Neuronal stem cell (in vitro differentiated cells): ENCODE data around the gene LNX1.

ENCODE experiments used
- DNase-seq: peaks from one replicate; pipeline ENCODE4 v3.0.0-alpha.2; 2013; ENCODE audit warnings: low spot score
- H2AFZ ChIP-seq: one replicate; pipeline ENCODE4 v1.6.1; 2013; ENCODE audit warnings: mild to moderate bottlenecking, low read length, inconsistent platforms
- H2AK5ac ChIP-seq: 2 replicates; pipeline ENCODE4 v1.6.1; 2013; ENCODE audit warnings: low read depth, mild to moderate bottlenecking, inconsistent platforms, low read length, moderate library complexity, mixed read lengths
- H2BK120ac ChIP-seq: 2 replicates; pipeline ENCODE4 v1.6.1; 2013; ENCODE audit warnings: low read depth, mild to moderate bottlenecking, inconsistent platforms, low read length, moderate library complexity, mixed read lengths
- H2BK12ac ChIP-seq: one replicate; pipeline ENCODE4 v1.6.1; 2013; ENCODE audit warnings: low read length, inconsistent platforms
- H2BK15ac ChIP-seq: 2 replicates; pipeline ENCODE4 v1.6.1; 2013; ENCODE audit warnings: mild to moderate bottlenecking, low read length, inconsistent platforms, mixed read lengths
- H2BK5ac ChIP-seq: one replicate; pipeline ENCODE4 v1.6.1; 2013; ENCODE audit warnings: inconsistent platforms, mild to moderate bottlenecking, low read length, moderate library complexity
- H3K14ac ChIP-seq: one replicate; pipeline ENCODE4 v1.6.1; 2013; ENCODE audit warnings: low read length, inconsistent platforms
- H3K18ac ChIP-seq: 2 replicates; pipeline ENCODE4 v1.6.1; 2013; ENCODE audit warnings: low read length, inconsistent platforms
- H3K23ac ChIP-seq: 2 replicates; pipeline ENCODE4 v1.6.1; 2013; ENCODE audit warnings: low read depth, mild to moderate bottlenecking, mixed read lengths, low read length, inconsistent platforms; ENCODE audit not compliant: poor library complexity
- H3K27ac ChIP-seq: replicated peaks from 3 replicates; pipeline ENCODE4 v1.5.1; 2013; ENCODE audit warnings: low read length, inconsistent platforms
- H3K27me3 ChIP-seq, 3 experiments: 2 replicates each; pipeline ENCODE4 v1.6.1; 2013; ENCODE audit warnings: low read length in 3 of 3, mild to moderate bottlenecking in 2 of 3, inconsistent platforms in 1 of 3, low read depth in 1 of 3, mixed read lengths in 1 of 3, moderate library complexity in 1 of 3; ENCODE audit not compliant: control insufficient read depth in 3 of 3, insufficient read depth in 3 of 3
- H3K36me3 ChIP-seq, 2 donors: replicated peaks in 1 of 2; 2 replicates each; pipeline ENCODE4 v1.6.1; 2013; ENCODE audit warnings: low read length in 2 of 2; ENCODE audit not compliant: control insufficient read depth in 2 of 2, insufficient read depth in 2 of 2
- H3K4ac ChIP-seq: 2 replicates; pipeline ENCODE4 v1.6.1; 2013; ENCODE audit warnings: inconsistent platforms, mild to moderate bottlenecking, low read length, moderate library complexity
- H3K4me1 ChIP-seq, 2 donors: 1 replicate in 1 of 2; 2 replicates in 1 of 2; pipeline ENCODE4 v1.6.1; 2013; ENCODE audit warnings: low read length in 2 of 2, low read depth in 1 of 2; ENCODE audit not compliant: control insufficient read depth in 2 of 2, insufficient read depth in 1 of 2
- H3K4me2 ChIP-seq: one replicate; pipeline ENCODE4 v1.6.1; 2013; ENCODE audit warnings: mild to moderate bottlenecking, low read length, inconsistent platforms; ENCODE audit not compliant: insufficient read depth, poor library complexity, severe bottlenecking
- H3K4me3 ChIP-seq, 2 donors: 2 replicates each; pipeline ENCODE4 v1.5.1; 2013; ENCODE audit warnings: low read length in 2 of 2, mild to moderate bottlenecking in 2 of 2, inconsistent platforms in 1 of 2, moderate library complexity in 1 of 2
- H3K79me1 ChIP-seq: one replicate; pipeline ENCODE4 v1.6.1; 2013; ENCODE audit warnings: low read depth, mild to moderate bottlenecking, inconsistent platforms, low read length, moderate library complexity
- H3K9ac ChIP-seq: one replicate; pipeline ENCODE4 v1.6.1; 2013; ENCODE audit warnings: mild to moderate bottlenecking, low read depth, low read length, inconsistent platforms; ENCODE audit not compliant: poor library complexity
- H3K9me3 ChIP-seq, 2 donors: replicated peaks in 1 of 2; 2 replicates each; pipeline versions ENCODE3 to v1.6.1; 2013; ENCODE audit warnings: low read length in 2 of 2, mild to moderate bottlenecking in 2 of 2, inconsistent platforms in 1 of 2, low read depth in 1 of 2, mixed read lengths in 1 of 2, moderate library complexity in 1 of 2; ENCODE audit not compliant: control insufficient read depth in 2 of 2, insufficient read depth in 1 of 2
- H4K8ac ChIP-seq: one replicate; pipeline ENCODE4 v1.6.1; 2013; ENCODE audit warnings: low read depth, mild to moderate bottlenecking, inconsistent platforms, low read length, moderate library complexity
- H4K91ac ChIP-seq: one replicate; pipeline ENCODE4 v1.6.1; 2013; ENCODE audit warnings: low read length, low read depth, mild to moderate bottlenecking, inconsistent platforms; ENCODE audit not compliant: poor library complexity
- WGBS, 2 donors: extraction: QIAGEN DNeasy Blood & Tissue Kit; methylation state at CpG; one replicate each; pipeline ENCODE4 v1.1.7; 2013; ENCODE audit warnings: missing lambda C conversion rate in 2 of 2, mixed read lengths in 1 of 2; ENCODE audit not compliant: insufficient read length in 2 of 2, insufficient replicate concordance in 1 of 2; ENCODE audit errors: extremely low coverage in 2 of 2; 5-methylcytosine and 5-hydroxymethylcytosine counted together

LNX1 gene

DNA sequence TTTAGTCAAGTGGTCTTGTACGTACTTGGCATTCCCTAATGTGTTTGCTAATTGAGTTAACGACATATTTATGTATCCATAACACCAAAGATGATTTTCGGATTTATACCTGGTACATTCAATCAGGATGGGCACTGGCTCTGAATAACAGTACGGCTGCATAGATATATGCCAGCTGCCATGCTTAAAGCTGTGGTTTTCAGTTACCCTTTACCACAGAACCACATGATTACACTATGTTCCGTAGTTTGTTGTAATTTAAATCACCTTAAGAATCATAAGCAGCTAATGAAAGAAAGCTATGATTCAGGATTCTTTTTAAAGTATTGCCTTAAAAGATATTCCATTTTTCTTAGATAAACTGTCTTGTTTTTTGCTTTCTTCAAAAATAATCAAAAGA is 160.2 kb downstream of the LNX1 start:
- H3K9me3 ChIP-seq: no peaks in the 10 kb centered on the region
- no peak overlapping the region for H2AFZ ChIP-seq
- DNase-seq: no peak
- H3K14ac ChIP-seq: no peak overlapping the region
- no peak overlapping the region for H3K4me3 ChIP-seq
- H3K23ac ChIP-seq: no peak overlapping the region
- H3K4me2 ChIP-seq: no peak overlapping the region
- H2BK15ac ChIP-seq: no peak overlapping the region
- H2AK5ac ChIP-seq: no peak overlapping the region
- no peak overlapping the region for H4K8ac ChIP-seq
- no peak overlapping the region for H2BK5ac ChIP-seq
- no peaks in the 10 kb centered on the region for H3K79me1 ChIP-seq
- H3K27ac ChIP-seq: no peak overlapping the region
- WGBS, 2 donors: no CpG with 5 or more reads among the region's 5 CpGs
- H3K4ac ChIP-seq: no peak overlapping the region
- no peaks in the 10 kb centered on the region for H3K4me1 ChIP-seq
- no peak overlapping the region for H4K91ac ChIP-seq
- no peak overlapping the region for H3K9ac ChIP-seq
- H3K18ac ChIP-seq: no peak overlapping the region
- peaks cover 5 to 97% of the 10 kb centered on the region in 2 donors for H3K36me3 ChIP-seq
- no peak overlapping the region for H2BK120ac ChIP-seq
- H2BK12ac ChIP-seq: no peak overlapping the region
- H3K27me3 ChIP-seq: no peaks in the 10 kb centered on the region

DNA sequence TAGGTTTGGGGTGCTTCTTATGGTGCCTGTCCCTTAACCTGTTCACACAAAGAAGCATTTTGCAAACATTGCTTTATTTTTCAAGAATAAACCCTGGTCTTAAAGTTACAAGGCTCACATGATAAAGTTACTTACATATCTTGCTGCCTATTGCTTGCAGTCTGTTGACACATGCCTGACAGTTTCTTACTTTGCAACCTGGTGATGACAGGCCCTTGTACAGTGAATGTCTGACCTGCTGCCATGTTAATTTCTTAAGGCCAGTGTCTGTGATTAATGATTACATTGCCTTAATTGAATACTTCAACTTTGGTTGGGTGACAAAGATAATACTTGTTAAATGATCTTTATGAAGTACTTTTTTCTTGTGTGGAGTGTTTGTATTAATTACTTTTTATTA is 163.9 kb downstream of the LNX1 start:
- H3K36me3 ChIP-seq: peaks cover 5 to 77% of the 10 kb centered on the region in 2 donors
- DNase-seq: no peak
- no peak overlapping the region for H3K14ac ChIP-seq
- no peaks in the 10 kb centered on the region for H3K9me3 ChIP-seq
- H2AK5ac ChIP-seq: no peak overlapping the region
- no peak overlapping the region for H3K27ac ChIP-seq
- no peak overlapping the region for H3K18ac ChIP-seq
- H2BK5ac ChIP-seq: no peak overlapping the region
- H3K27me3 ChIP-seq: no peaks in the 10 kb centered on the region
- no peak overlapping the region for H2BK120ac ChIP-seq
- no peak overlapping the region for H2AFZ ChIP-seq
- no peak overlapping the region for H3K4me3 ChIP-seq
- H3K9ac ChIP-seq: no peak overlapping the region
- no peak overlapping the region for H4K91ac ChIP-seq
- H2BK12ac ChIP-seq: no peak overlapping the region
- H3K79me1 ChIP-seq: no peaks in the 10 kb centered on the region
- no peak overlapping the region for H3K4me2 ChIP-seq
- H2BK15ac ChIP-seq: no peak overlapping the region
- H3K4me1 ChIP-seq: no peaks in the 10 kb centered on the region
- H3K4ac ChIP-seq: no peak overlapping the region
- no peak overlapping the region for H4K8ac ChIP-seq
- H3K23ac ChIP-seq: no peak overlapping the region

DNA sequence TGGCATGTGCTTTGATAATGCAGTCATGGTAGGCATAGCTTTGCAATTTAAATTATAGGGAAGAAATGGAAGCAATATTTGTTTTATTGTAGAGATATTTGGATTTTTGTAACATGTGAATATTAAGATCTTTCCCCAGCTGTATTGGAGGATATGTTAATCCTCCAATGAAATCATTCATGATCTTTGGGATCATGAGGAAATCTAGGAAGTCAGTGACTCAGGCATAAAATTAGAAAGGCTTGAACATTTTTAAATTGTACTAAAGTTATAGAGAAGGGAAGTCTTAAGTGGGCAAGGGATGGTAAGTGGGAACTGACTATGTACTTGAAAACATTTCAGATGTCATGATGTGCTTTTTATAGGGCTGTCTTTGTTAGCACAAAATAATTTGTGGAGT is 167.0 kb downstream of the LNX1 start:
- Histone ChIP-seq H3K4me2 (no peak overlapping the region), H3K14ac (no peak overlapping the region), H3K4me1 (no peaks in the 10 kb centered on the region), H3K9ac (no peak overlapping the region), H3K4me3 (no peak overlapping the region), H3K23ac (no peak overlapping the region), H2BK12ac (no peak overlapping the region), H4K8ac (no peak overlapping the region), H3K27me3 (no peaks in the 10 kb centered on the region), H2BK15ac (no peak overlapping the region), H3K4ac (no peak overlapping the region), H2BK120ac (no peak overlapping the region), H3K36me3 (peaks cover 5 to 48% of the 10 kb centered on the region in 2 donors), H2BK5ac (no peak overlapping the region), H3K79me1 (no peaks in the 10 kb centered on the region), H3K27ac (no peak overlapping the region), H3K18ac (no peak overlapping the region), H3K9me3 (no peaks in the 10 kb centered on the region), H4K91ac (no peak overlapping the region), H2AK5ac (no peak overlapping the region), H2AFZ (no peak overlapping the region)
- DNase-seq: no peak

DNA sequence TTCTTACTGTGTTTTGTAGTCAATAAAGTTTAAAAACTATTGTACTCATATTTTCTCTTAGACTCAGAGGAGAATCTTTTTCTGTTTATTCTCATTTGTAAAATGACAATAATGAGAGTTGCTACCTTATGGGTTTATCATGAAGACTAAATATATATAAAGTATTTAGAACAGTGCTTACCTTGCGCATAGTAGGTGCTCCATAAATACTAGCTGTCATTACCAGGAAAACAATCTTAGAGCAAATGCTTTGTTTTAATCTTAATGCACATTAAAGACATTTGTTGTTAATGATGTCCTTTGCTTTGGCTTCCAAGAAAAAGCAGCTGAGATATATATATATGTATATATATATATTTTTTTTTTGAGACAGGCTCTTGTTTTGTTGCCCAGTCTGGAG is 168.9 kb downstream of the LNX1 start:
- Histone ChIP-seq H3K27ac (no peak overlapping the region), H3K4ac (no peak overlapping the region), H3K4me2 (no peak overlapping the region), H3K9me3 (no peaks in the 10 kb centered on the region), H4K8ac (no peak overlapping the region), H3K4me3 (no peak overlapping the region), H3K79me1 (no peaks in the 10 kb centered on the region), H2BK120ac (no peak overlapping the region), H3K27me3 (no peaks in the 10 kb centered on the region), H3K36me3 (peaks cover under 1 to 43% of the 10 kb centered on the region in 2 donors), H2AK5ac (no peak overlapping the region), H2BK15ac (no peak overlapping the region), H3K14ac (no peak overlapping the region), H3K9ac (no peak overlapping the region), H3K4me1 (no peaks in the 10 kb centered on the region), H3K23ac (no peak overlapping the region), H3K18ac (no peak overlapping the region), H2BK5ac (no peak overlapping the region), H4K91ac (no peak overlapping the region), H2AFZ (no peak overlapping the region), H2BK12ac (no peak overlapping the region)
- no CpG with 5 or more reads among the region's 1 CpG for WGBS, 2 donors
- no peak for DNase-seq
